Uterus (tissue), 4 donors: Measurements from ENCODE around the gene CEP350. TPM values are rescaled to one million over a fixed set of nuclear protein-coding genes. Genes with fewer than 3 reads are reported as not detected.
A peak's percentile ranks its signal among the peaks of the same experiment; 100 is the strongest.

Source experiments
- DNase-seq, 2 donors: peaks; one replicate each; pipeline ENCODE4 v3.0.0-alpha.2; 2019 to 2020
- H3K27ac ChIP-seq, 2 donors: fragments of 200-600 bp; sonication (generic); 1 replicate in 1 of 2; 2 replicates in 1 of 2; pipeline ENCODE4 v1.5.1; 2016 to 2018
- H3K27me3 ChIP-seq, 2 donors: fragments of 200-600 bp; sonication (generic); one replicate each; pipeline ENCODE4 v1.5.1; 2018 to 2019; ENCODE audit warnings: control low read depth in 1 of 2
- H3K36me3 ChIP-seq, 2 donors: fragments of 200-600 bp; sonication (generic); one replicate each; pipeline ENCODE4 v1.5.1; 2019; ENCODE audit warnings: control low read depth in 1 of 2
- H3K4me1 ChIP-seq, 2 donors: fragments of 200-600 bp; sonication (generic); one replicate each; pipeline ENCODE4 v1.5.1; 2018 to 2019; ENCODE audit warnings: control low read depth in 1 of 2
- H3K4me3 ChIP-seq, 2 donors: fragments of 200-600 bp; sonication (generic); 1 replicate in 1 of 2; 2 replicates in 1 of 2; pipeline ENCODE4 v1.5.1; 2018 to 2019; ENCODE audit warnings: mild to moderate bottlenecking in 1 of 2
- H3K9me3 ChIP-seq, 2 donors: fragments of 200-600 bp; sonication (generic); one replicate each; pipeline ENCODE4 v1.5.1; 2019; ENCODE audit warnings: control low read depth in 1 of 2
- CTCF ChIP-seq, 4 experiments: fragments of 200-600 bp in 2 of 4; fragments of 450-650 bp in 2 of 4; sonication (generic) in 2 of 4; IDR thresholded peaks; one replicate each; pipeline ENCODE4 v1.5.1; 2016 to 2019; ENCODE audit warnings: antibody characterized with exemption in 4 of 4, mild to moderate bottlenecking in 2 of 4, moderate library complexity in 1 of 4
- POLR2A ChIP-seq, 2 donors: fragments of 450-650 bp; IDR thresholded peaks; one replicate each; pipeline ENCODE4 v1.6.1; 2016; ENCODE audit warnings: antibody characterized with exemption in 2 of 2, mild to moderate bottlenecking in 1 of 2, moderate library complexity in 1 of 2
- intact Hi-C: fragments of 100-400 bp; cut with DNase I; formaldehyde crosslinking; loops from one replicate; pipeline ENCODE4 v1.15.1; 2023; ENCODE audit warnings: low total_unique reads
- total RNA-seq, 4 donors: library from RNA; depleted of rRNA in 3 of 4; stranded (reverse); fragments of >200 nt in 3 of 4; gene quantifications; one replicate each; pipeline versions ENCODE4 v1.1.0 to v1.2.4, GENCODE V29; 2014 to 2023
- donor health status: DM: yes; HTN: yes; CAD: no.

Gene CEP350
- total RNA-seq, 4 donors from 2014 or later: 28.5 to 97.3 (median 82.7) TPM

GRCh38 chr1:180155182-180155682, 200.6 kb downstream of the CEP350 start:
- intact Hi-C loops: no loop called here
- H3K27ac ChIP-seq: peak overlapping the region; percentile 94 to 97
- H3K36me3 ChIP-seq: no peaks in the 10 kb centered on the region
- H3K4me1 ChIP-seq: no peaks in the 10 kb centered on the region
- DNase-seq: peak in 1 of 2 donors; percentile 39
- H3K9me3 ChIP-seq: no peaks in the 10 kb centered on the region
- peak overlapping the region; percentile 80 to 85 for H3K4me3 ChIP-seq
- TF ChIP-seq CTCF (IDR thresholded peaks at IDR 0.05): no peak
- TF ChIP-seq POLR2A (IDR thresholded peaks at IDR 0.05): no peak
- no peaks in the 10 kb centered on the region for H3K27me3 ChIP-seq

GRCh38 chr1:180156201-180156600, 201.6 kb downstream of the CEP350 start:
- H3K4me1 ChIP-seq: no peaks in the 10 kb centered on the region
- no peak overlapping the region for H3K27ac ChIP-seq
- no peak for TF ChIP-seq CTCF (IDR thresholded peaks at IDR 0.05)
- no peak for TF ChIP-seq POLR2A (IDR thresholded peaks at IDR 0.05)
- intact Hi-C loops: no loop called here
- H3K27me3 ChIP-seq: no peaks in the 10 kb centered on the region
- no peaks in the 10 kb centered on the region for H3K9me3 ChIP-seq
- H3K36me3 ChIP-seq: no peaks in the 10 kb centered on the region
- DNase-seq: no peak
- peak overlapping the region in 1 of 2 donors; percentile 85 for H3K4me3 ChIP-seq

- Histone ChIP-seq H3K9me3 (no peaks in the 10 kb centered on the region), H3K4me3 (peak overlapping the region in 1 of 2 donors; percentile 85), H3K27ac (no peak overlapping the region), H3K4me1 (no peaks in the 10 kb centered on the region), H3K27me3 (no peaks in the 10 kb centered on the region), H3K36me3 (no peaks in the 10 kb centered on the region)
- TF ChIP-seq POLR2A (IDR thresholded peaks at IDR 0.05) (no peak), CTCF (IDR thresholded peaks at IDR 0.05) (no peak)
- intact Hi-C loops: no loop called here
- no peak for DNase-seq
These were observed 202.1 kb downstream of the CEP350 start for GRCh38 chr1:180156631-180157091.

GRCh38 chr1:180157108-180157507, 202.5 kb downstream of the CEP350 start:
- H3K27ac ChIP-seq: no peak overlapping the region
- TF ChIP-seq CTCF (IDR thresholded peaks at IDR 0.05) (no peak), POLR2A (IDR thresholded peaks at IDR 0.05) (no peak)
- DNase-seq: no peak
- intact Hi-C loops: no loop called here
- H3K4me1 ChIP-seq: no peaks in the 10 kb centered on the region
- no peaks in the 10 kb centered on the region for H3K9me3 ChIP-seq
- no peaks in the 10 kb centered on the region for H3K27me3 ChIP-seq
- H3K36me3 ChIP-seq: no peaks in the 10 kb centered on the region
- no peak overlapping the region for H3K4me3 ChIP-seq

- Histone ChIP-seq H3K4me1 (no peaks in the 10 kb centered on the region), H3K9me3 (no peaks in the 10 kb centered on the region), H3K27me3 (no peaks in the 10 kb centered on the region), H3K27ac (no peak overlapping the region), H3K4me3 (no peak overlapping the region), H3K36me3 (no peaks in the 10 kb centered on the region)
- no peak for TF ChIP-seq POLR2A (IDR thresholded peaks at IDR 0.05)
- DNase-seq: no peak
- intact Hi-C loops: no loop called here
These were observed 203.0 kb downstream of the CEP350 start for GRCh38 chr1:180157576-180158057.
